Measurements from ENCODE around the gene ACACB. TPM values are rescaled to one million over a fixed set of nuclear protein-coding genes. Genes with fewer than 3 reads are reported as not detected.
A peak's percentile ranks its signal among the peaks of the same experiment; 100 is the strongest.

The ACACB gene
- total and polyA plus RNA-seq, 7 donors = 5.3 to 295 (median 116) TPM

DNA sequence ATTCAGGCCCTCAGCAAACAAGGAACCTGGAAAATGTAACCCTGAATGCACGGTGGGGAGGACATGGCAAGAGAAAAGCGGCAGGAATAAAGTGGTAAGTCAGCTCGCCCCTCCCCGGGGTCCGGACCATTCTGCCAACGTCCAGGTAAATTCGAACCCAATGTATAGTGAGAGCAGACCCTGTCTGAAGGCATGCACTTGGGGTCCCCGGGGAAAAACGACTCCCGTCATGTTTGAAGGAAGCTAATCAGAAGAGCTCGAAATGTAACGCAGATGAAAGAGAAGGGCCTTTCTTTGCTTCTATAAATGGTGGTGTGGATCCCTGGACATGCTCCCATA, 193 bp downstream of the ACACB start:
- Histone ChIP-seq H3K36me3 (no peaks in the 10 kb centered on the region), H3K9me3 (no peaks in the 10 kb centered on the region), H3K27me3 (no peaks in the 10 kb centered on the region), H3K27ac (peak overlapping the region; percentile 91 to 94 (median 92)), H3K4me1 (peaks cover 0 to 64% (median 62%) of the 10 kb centered on the region in 4 donors), H3K4me3 (peak overlapping the region in 3 of 4 donors; percentile 5 to 30 (median 26))
- peak; percentile 75 for DNase-seq
- intact Hi-C loops (cut with DNase I) = no loop called here
- TF ChIP-seq, protein P1, sequence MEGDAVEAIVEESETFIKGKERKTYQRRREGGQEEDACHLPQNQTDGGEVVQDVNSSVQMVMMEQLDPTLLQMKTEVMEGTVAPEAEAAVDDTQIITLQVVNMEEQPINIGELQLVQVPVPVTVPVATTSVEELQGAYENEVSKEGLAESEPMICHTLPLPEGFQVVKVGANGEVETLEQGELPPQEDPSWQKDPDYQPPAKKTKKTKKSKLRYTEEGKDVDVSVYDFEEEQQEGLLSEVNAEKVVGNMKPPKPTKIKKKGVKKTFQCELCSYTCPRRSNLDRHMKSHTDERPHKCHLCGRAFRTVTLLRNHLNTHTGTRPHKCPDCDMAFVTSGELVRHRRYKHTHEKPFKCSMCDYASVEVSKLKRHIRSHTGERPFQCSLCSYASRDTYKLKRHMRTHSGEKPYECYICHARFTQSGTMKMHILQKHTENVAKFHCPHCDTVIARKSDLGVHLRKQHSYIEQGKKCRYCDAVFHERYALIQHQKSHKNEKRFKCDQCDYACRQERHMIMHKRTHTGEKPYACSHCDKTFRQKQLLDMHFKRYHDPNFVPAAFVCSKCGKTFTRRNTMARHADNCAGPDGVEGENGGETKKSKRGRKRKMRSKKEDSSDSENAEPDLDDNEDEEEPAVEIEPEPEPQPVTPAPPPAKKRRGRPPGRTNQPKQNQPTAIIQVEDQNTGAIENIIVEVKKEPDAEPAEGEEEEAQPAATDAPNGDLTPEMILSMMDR (IDR thresholded peaks at IDR 0.05) = no peak
- peak in 2 of 4 donors; percentile 73 to 76 for TF ChIP-seq POLR2AphosphoS5 (IDR thresholded peaks at IDR 0.05)
- TF ChIP-seq POLR2A (IDR thresholded peaks at IDR 0.05) = no peak
- 71 to 83% methylated on average over 12 of the region's 12 CpGs for WGBS, 2 donors

DNA sequence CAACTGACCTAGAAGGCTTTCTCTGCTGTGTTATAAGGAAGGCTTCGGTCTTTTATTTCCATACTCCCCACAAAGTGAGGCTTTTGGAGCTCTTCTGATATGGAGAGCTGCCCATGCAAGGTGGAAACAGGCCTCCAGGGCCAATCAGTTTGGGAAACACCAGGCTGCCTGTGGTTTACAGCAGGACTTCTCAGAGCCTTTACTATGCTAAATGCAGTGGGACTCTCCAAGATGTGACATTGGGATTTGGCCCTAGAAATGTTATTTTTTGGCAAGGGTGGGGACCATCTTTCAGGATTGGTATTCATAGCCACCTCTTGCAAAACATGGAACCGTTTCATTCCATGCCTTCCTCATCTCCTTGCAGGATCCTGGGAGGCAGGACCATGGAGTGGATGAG, 3.7 kb downstream of the ACACB start:
- no peaks in the 10 kb centered on the region for H3K36me3 ChIP-seq
- no peaks in the 10 kb centered on the region for H3K9me3 ChIP-seq
- no peak overlapping the region for H3K4me3 ChIP-seq
- DNase-seq = peak; percentile 33
- intact Hi-C loops (cut with DNase I) = no loop called here
- H3K4me1 ChIP-seq = peaks cover 0 to 43% (median 36%) of the 10 kb centered on the region in 4 donors
- H3K27ac ChIP-seq = peak overlapping the region; percentile 58 to 94 (median 92)
- TF ChIP-seq EP300 (IDR thresholded peaks at IDR 0.05) (no peak), POLR2A (IDR thresholded peaks at IDR 0.05) (no peak), POLR2AphosphoS5 (IDR thresholded peaks at IDR 0.05) (no peak)
- TF ChIP-seq, protein P1 (IDR thresholded peaks at IDR 0.05) = no peak
- H3K27me3 ChIP-seq = no peaks in the 10 kb centered on the region
- 76 to 88% methylated on average over 2 of the region's 2 CpGs for WGBS, 2 donors

DNA sequence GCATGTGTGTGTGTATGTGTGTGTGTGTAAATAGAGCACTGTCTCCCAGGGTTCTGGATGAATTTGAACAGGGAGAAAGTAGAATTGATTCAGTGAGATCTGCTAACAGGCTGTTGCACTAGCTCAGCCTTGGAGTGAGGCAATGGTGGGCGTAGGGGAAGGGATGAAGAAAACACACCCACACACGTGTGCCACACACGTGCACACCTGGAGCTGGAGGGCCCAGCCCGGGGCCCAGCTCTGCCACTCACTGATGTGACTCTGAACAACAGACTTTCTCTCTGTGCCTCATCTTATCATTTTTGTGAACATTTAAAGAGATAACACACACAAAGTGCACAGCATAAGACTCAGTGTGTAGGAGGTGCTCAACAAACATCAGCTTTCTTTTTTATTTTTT, 4.2 kb downstream of the ACACB start:
- no peak overlapping the region for H3K4me3 ChIP-seq
- 78 to 81% methylated on average over 4 of the region's 4 CpGs for WGBS, 2 donors
- H3K9me3 ChIP-seq = no peaks in the 10 kb centered on the region
- TF ChIP-seq POLR2A (IDR thresholded peaks at IDR 0.05) (no peak), POLR2AphosphoS5 (IDR thresholded peaks at IDR 0.05) (no peak), EP300 (IDR thresholded peaks at IDR 0.05) (no peak)
- TF ChIP-seq, protein P1 (IDR thresholded peaks at IDR 0.05) = no peak
- peaks cover 0 to 43% (median 36%) of the 10 kb centered on the region in 4 donors for H3K4me1 ChIP-seq
- intact Hi-C loops (cut with DNase I) = no loop called here
- DNase-seq = peak; percentile 21
- no peaks in the 10 kb centered on the region for H3K27me3 ChIP-seq
- H3K36me3 ChIP-seq = no peaks in the 10 kb centered on the region
- no peak overlapping the region for H3K27ac ChIP-seq

DNA sequence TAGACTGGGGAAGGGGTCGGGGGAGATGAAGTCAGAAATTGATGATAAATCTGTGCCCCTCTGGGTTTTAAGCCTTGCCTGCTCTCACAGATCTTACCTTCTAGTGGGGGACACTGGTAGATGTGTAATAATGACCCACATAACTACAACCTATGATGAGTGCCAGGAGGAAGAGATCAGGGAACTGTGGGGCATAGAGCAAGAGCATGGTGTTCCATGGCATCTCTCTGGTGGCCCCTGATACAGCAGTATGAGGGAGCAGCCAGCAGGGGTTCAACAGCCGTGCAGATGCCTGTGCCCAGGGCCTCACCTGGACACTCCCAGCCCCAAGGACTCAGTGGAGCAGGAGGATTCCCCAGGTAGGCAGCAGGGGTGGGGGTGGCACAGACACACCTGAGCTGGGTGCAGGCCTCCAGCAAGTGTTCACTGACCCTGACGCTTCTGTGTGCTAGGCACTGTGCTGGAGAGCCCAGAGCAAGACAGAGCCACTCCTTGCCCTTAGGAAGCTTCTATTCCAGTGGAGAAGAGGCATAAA, 5.0 kb downstream of the ACACB start:
- H3K36me3 ChIP-seq = no peaks in the 10 kb centered on the region
- H3K4me3 ChIP-seq = no peak overlapping the region
- intact Hi-C loops (cut with DNase I) = no loop called here
- TF ChIP-seq EP300 (IDR thresholded peaks at IDR 0.05) (no peak), POLR2A (IDR thresholded peaks at IDR 0.05) (no peak)
- TF ChIP-seq, protein P1 (IDR thresholded peaks at IDR 0.05) = no peak
- H3K27ac ChIP-seq = peak overlapping the region in 3 of 4 donors; percentile 12 to 22 (median 20)
- WGBS, 2 donors = 92 to 95% methylated on average over 3 of the region's 3 CpGs
- peaks cover 0 to 43% (median 35%) of the 10 kb centered on the region in 4 donors for H3K4me1 ChIP-seq
- DNase-seq = peak; percentile 44
- H3K9me3 ChIP-seq = no peaks in the 10 kb centered on the region
- H3K27me3 ChIP-seq = no peaks in the 10 kb centered on the region
